ENCODE results near the gene CCZ1B.
"Not testable (repeated sequence)": the region's sequence is repeated elsewhere in the genome, so short reads cannot be mapped to it uniquely, and the experiment has no call there.

DNA sequence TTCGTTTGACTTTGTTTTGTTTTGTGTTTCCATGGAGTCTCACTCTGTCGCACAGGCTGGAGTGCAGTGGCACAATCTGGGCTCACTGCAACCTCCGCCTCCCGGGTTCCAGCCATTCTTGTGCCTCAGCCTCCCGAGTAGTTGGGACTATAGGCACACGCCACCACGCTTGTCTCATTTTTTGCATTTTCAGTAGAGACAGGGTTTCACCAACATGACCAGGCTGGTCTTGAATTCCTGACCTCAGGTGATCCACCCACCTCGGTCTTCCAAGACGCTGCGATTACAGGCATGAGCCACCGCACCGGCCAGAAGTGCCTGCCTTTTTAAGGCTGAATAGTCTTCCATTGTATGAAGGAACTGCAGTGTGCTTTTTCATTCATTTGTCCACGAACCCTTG, 36.8 kb upstream of the CCZ1B start:
- TF ChIP-seq POLR2A (IDR thresholded peaks at IDR 0.05): not testable (repeated sequence)
- TF ChIP-seq, protein P1, sequence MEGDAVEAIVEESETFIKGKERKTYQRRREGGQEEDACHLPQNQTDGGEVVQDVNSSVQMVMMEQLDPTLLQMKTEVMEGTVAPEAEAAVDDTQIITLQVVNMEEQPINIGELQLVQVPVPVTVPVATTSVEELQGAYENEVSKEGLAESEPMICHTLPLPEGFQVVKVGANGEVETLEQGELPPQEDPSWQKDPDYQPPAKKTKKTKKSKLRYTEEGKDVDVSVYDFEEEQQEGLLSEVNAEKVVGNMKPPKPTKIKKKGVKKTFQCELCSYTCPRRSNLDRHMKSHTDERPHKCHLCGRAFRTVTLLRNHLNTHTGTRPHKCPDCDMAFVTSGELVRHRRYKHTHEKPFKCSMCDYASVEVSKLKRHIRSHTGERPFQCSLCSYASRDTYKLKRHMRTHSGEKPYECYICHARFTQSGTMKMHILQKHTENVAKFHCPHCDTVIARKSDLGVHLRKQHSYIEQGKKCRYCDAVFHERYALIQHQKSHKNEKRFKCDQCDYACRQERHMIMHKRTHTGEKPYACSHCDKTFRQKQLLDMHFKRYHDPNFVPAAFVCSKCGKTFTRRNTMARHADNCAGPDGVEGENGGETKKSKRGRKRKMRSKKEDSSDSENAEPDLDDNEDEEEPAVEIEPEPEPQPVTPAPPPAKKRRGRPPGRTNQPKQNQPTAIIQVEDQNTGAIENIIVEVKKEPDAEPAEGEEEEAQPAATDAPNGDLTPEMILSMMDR (IDR thresholded peaks at IDR 0.05): not testable (repeated sequence)

Measured in testis (tissue), 2 donors.